Prostate gland (tissue), 2 donors: ENCODE measurements around the gene PRRX1.

Experiments
- POLR2A ChIP-seq: fragments of 450-650 bp; IDR thresholded peaks from one replicate; pipeline ENCODE4 v1.6.1; 2016; ENCODE audit warnings: antibody characterized with exemption, mild to moderate bottlenecking
- TF ChIP-seq, protein P1 (sequence below), 4 experiments: fragments of 200-600 bp in 2 of 4; fragments of 450-650 bp in 2 of 4; sonication (generic) in 2 of 4; IDR thresholded peaks; 1 replicate in 3 of 4; 2 replicates in 1 of 4; pipeline ENCODE4 v1.5.1; 2016 to 2019; ENCODE audit warnings: antibody characterized with exemption in 4 of 4, mild to moderate bottlenecking in 2 of 4, moderate library complexity in 2 of 4

DNA sequence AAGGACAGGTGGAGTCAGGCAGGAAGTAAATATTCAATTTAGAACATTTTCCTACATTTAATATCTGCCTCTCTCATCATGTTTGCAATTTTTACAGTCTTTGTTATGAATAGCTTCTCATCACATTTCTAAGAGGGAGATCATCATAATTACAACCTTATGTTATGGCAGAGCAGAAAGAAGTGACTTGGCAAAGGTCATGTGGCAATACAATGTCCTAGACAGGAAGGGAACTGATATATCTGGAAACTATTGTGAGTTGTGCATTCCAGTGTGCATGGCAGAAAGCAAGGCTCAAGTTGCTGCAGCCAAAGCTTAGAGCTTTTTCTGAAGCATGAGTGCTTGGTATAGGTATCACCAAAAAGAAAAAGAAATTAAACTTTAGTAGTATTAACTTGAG is 43.8 kb upstream of the PRRX1 start:
- TF ChIP-seq, protein P1, sequence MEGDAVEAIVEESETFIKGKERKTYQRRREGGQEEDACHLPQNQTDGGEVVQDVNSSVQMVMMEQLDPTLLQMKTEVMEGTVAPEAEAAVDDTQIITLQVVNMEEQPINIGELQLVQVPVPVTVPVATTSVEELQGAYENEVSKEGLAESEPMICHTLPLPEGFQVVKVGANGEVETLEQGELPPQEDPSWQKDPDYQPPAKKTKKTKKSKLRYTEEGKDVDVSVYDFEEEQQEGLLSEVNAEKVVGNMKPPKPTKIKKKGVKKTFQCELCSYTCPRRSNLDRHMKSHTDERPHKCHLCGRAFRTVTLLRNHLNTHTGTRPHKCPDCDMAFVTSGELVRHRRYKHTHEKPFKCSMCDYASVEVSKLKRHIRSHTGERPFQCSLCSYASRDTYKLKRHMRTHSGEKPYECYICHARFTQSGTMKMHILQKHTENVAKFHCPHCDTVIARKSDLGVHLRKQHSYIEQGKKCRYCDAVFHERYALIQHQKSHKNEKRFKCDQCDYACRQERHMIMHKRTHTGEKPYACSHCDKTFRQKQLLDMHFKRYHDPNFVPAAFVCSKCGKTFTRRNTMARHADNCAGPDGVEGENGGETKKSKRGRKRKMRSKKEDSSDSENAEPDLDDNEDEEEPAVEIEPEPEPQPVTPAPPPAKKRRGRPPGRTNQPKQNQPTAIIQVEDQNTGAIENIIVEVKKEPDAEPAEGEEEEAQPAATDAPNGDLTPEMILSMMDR (IDR thresholded peaks at IDR 0.05), result no peak
- TF ChIP-seq POLR2A, result no peak
